ENCODE results near the gene PACRG. TPM values are rescaled to one million over a fixed set of nuclear protein-coding genes. Genes with fewer than 3 reads are reported as not detected.

Gene PACRG
- total RNA-seq, 1 experiment from 2014 or later = not detected

GRCh38 chr6:163008626-163009025 is 280.9 kb downstream of the PACRG start:
- no peak for DNase-seq (ENCODE audit: low read depth)

GRCh38 chr6:163010145-163010544 is 282.4 kb downstream of the PACRG start:
- no peak for DNase-seq (ENCODE audit: low read depth)

GRCh38 chr6:163014736-163015135 is 287.0 kb downstream of the PACRG start:
- no peak for DNase-seq (ENCODE audit: low read depth)

GRCh38 chr6:163017801-163018200 is 290.0 kb downstream of the PACRG start:
- no peak for DNase-seq (ENCODE audit: low read depth)

- no peak for DNase-seq (ENCODE audit: low read depth)
Observed at GRCh38 chr6:163019926-163020325, 292.2 kb downstream of the PACRG start.

- DNase-seq (ENCODE audit: low read depth) = no peak
Observed at GRCh38 chr6:163021054-163021453, 293.3 kb downstream of the PACRG start.

- no peak for DNase-seq (ENCODE audit: low read depth)
Observed at GRCh38 chr6:163023700-163024099, 295.9 kb downstream of the PACRG start.

GRCh38 chr6:163026893-163027292 is 299.1 kb downstream of the PACRG start:
- no peak for DNase-seq (ENCODE audit: low read depth)

- DNase-seq (ENCODE audit: low read depth) = no peak
Observed at GRCh38 chr6:163030980-163031379, 303.2 kb downstream of the PACRG start.

GRCh38 chr6:163031931-163032330 is 304.2 kb downstream of the PACRG start:
- no peak for DNase-seq (ENCODE audit: low read depth)

- DNase-seq (ENCODE audit: low read depth) = peak; percentile 24
Observed at GRCh38 chr6:163036160-163036645, 308.4 kb downstream of the PACRG start.

- no peak for DNase-seq (ENCODE audit: low read depth)
Observed at GRCh38 chr6:163038317-163038716, 310.5 kb downstream of the PACRG start.

GRCh38 chr6:163048345-163048744 is 320.6 kb downstream of the PACRG start:
- no peak for DNase-seq (ENCODE audit: low read depth)

GRCh38 chr6:163053667-163054344 is 326.0 kb downstream of the PACRG start:
- DNase-seq (ENCODE audit: low read depth) = no peak

GRCh38 chr6:163054641-163055040 is 326.9 kb downstream of the PACRG start:
- no peak for DNase-seq (ENCODE audit: low read depth)

GRCh38 chr6:163057260-163057659 is 329.5 kb downstream of the PACRG start:
- DNase-seq (ENCODE audit: low read depth) = no peak

GRCh38 chr6:163062790-163063189 is 335.0 kb downstream of the PACRG start:
- no peak for DNase-seq (ENCODE audit: low read depth)

GRCh38 chr6:163063561-163063960 is 335.8 kb downstream of the PACRG start:
- no peak for DNase-seq (ENCODE audit: low read depth)

GRCh38 chr6:163064397-163064796 is 336.6 kb downstream of the PACRG start:
- DNase-seq (ENCODE audit: low read depth) = no peak

GRCh38 chr6:163066200-163066599 is 338.4 kb downstream of the PACRG start:
- no peak for DNase-seq (ENCODE audit: low read depth)

GRCh38 chr6:163077134-163077533 is 349.4 kb downstream of the PACRG start:
- DNase-seq (ENCODE audit: low read depth) = no peak

GRCh38 chr6:163078712-163079111 is 350.9 kb downstream of the PACRG start:
- DNase-seq (ENCODE audit: low read depth) = no peak

- no peak for DNase-seq (ENCODE audit: low read depth)
Observed at GRCh38 chr6:163080228-163080627, 352.5 kb downstream of the PACRG start.

GRCh38 chr6:163083141-163083540 is 355.4 kb downstream of the PACRG start:
- no peak for DNase-seq (ENCODE audit: low read depth)

Data from RPMI7951 (cell line).